Stimulated activated CD4-positive, alpha-beta T cell treated with anti-CD3 and anti-CD28 coated beads, Interleukin-4, amount 100 ng/mL, for 1 hour (primary cell): ENCODE results near the gene CEBPZOS.

Experiments
- DNase-seq: peaks from one replicate; pipeline ENCODE4 v3.0.0-alpha.2; 2020

The CEBPZOS gene

DNA sequence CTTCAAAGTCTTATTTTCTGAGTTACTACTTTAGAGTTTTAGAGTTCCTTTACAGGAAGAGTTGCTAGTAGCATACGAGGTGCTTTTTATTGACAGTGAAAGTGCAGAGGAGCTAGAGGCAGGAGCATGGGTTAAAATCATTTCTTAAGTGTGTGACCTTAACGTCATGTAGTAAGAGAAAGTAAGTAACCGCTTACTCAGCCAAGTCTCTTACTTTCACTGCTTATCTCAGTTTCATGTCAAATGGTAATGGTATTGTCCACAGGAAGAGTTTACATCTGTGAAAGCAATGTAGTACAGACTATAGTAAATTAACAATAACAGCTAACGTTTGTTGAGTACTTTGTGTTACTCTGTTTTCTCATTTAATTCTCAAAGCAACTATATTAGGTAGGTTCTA is 47.7 kb downstream of the CEBPZOS start:
- no peak for DNase-seq

DNA sequence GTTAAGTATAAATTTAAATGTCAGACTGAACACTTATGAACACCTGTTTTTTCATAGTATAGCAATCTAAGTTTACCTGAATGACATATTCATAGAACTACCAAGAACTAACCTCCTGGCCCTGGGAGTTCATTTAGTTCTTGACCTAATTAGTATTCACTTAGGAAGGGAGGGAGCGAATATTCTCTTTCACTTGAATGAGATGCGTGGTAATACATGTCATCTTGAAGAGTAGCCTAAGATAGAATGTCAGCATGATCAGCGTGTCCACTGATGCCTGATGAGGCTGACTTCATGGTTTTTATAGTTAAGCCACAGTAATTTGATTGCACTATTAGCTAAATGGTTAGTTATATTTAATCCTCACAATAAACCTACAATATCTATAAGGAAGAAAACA is 48.5 kb downstream of the CEBPZOS start:
- DNase-seq: no peak

DNA sequence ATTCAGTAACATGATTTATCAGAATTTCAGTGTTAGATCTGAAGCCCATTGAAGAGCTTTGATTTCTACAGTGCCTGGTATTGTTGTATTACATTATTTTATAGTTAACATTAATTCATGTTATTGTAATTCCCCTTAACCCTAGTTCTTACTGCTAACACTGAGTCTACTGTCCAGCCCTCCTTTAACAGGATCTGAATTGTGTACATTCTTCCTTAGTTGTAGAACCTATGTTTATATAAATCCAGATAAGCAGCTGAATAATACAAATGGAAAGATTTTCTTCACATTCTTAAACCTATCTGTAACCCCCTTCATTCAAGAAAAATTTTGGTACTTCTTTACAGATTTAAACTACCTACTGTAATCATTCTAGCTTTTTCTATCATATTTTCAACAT is 49.9 kb downstream of the CEBPZOS start:
- DNase-seq: no peak

DNA sequence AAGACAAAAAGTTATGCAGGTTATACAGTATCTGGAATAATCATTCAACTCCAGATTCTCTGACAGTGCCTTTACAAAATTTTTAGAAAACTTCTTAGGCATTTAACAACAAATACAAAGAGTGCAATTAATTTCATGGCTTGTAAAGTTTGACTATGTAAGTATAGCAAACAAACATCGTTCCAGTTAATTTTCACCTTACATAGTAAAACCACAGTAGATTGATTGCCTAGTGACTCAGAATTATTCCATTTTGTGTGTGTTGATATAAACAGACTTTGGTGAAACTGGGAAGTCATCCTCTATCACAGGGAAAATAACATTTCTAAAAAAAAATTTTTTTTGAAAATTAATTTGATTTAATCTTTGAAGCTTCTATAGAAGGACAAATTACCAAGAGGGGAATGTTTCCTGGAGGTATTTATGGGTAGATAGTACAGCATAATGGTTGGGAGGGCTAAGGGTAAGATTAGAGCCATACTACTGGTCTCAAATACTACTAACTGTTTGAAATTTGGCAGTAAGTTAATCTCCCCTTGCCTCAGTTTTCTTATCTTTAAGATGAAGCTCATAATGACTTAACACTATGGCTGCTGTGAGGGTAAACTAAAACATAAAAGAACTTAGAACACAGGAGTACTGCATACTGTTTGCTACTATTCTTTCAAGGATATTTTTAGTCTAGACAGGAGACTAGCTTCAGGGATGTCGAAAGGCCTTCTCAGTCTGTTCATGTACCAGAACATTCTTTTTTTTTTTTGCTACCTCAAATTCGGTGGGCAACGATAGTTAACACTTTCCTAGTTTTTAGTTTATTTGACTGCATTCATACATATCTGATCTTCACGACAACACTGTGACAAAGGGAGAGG is 54.8 kb downstream of the CEBPZOS start:
- no peak for DNase-seq
